Endothelial cell of umbilical vein (primary cell): ENCODE data around the gene MED27.
"Not testable (repeated sequence)": the region's sequence is repeated elsewhere in the genome, so short reads cannot be mapped to it uniquely, and the experiment has no call there.

Experiments used
- EZH2 ChIP-seq: IDR thresholded peaks from 2 replicates; pipeline ENCODE4 v1.6.1; 2012; ENCODE audit warnings: borderline replicate concordance, low read depth, mild to moderate bottlenecking, moderate library complexity, low read length, inconsistent platforms; ENCODE audit not compliant: severe bottlenecking
- FOS ChIP-seq: IDR thresholded peaks from 2 replicates; pipeline ENCODE4 v1.6.1; 2011; ENCODE audit warnings: mild to moderate bottlenecking, low read length, moderate library complexity, borderline replicate concordance; ENCODE audit not compliant: insufficient read depth
- GATA2 ChIP-seq: IDR thresholded peaks from 2 replicates; pipeline ENCODE4 v1.7.0; 2011; ENCODE audit warnings: low read depth, mild to moderate bottlenecking, moderate library complexity, mixed read lengths, low read length; ENCODE audit not compliant: insufficient read length, insufficient read depth
- MYC ChIP-seq: IDR thresholded peaks from one replicate; pipeline ENCODE4 v1.6.1; 2011; ENCODE audit warnings: mild to moderate bottlenecking, low read depth, low read length
- POLR2A ChIP-seq: IDR thresholded peaks from 2 replicates; pipeline ENCODE4 v1.6.1; 2012; ENCODE audit warnings: low read depth, mild to moderate bottlenecking, control low read depth, low read length
- POLR2AphosphoS5 ChIP-seq: IDR thresholded peaks from 2 replicates; pipeline ENCODE4 v1.6.1; 2012; ENCODE audit warnings: low read depth, mild to moderate bottlenecking, control low read depth, low read length, moderate library complexity; ENCODE audit not compliant: insufficient read depth
- TF ChIP-seq, protein P1 (sequence below), 2 donors: IDR thresholded peaks; 1 replicate in 1 of 2; 2 replicates in 1 of 2; pipeline ENCODE4 v1.5.1; 2011; ENCODE audit warnings: low read length in 2 of 2, mild to moderate bottlenecking in 2 of 2, moderate library complexity in 2 of 2, control low read depth in 1 of 2, inconsistent platforms in 1 of 2, low read depth in 1 of 2; ENCODE audit not compliant: insufficient read depth in 1 of 2; ENCODE audit errors: extremely low read depth in 1 of 2
- TF ChIP-seq, protein P2 (sequence below): IDR thresholded peaks from 2 replicates; pipeline ENCODE4 v1.6.1; 2011; ENCODE audit not compliant: insufficient read depth, insufficient read length

DNA sequence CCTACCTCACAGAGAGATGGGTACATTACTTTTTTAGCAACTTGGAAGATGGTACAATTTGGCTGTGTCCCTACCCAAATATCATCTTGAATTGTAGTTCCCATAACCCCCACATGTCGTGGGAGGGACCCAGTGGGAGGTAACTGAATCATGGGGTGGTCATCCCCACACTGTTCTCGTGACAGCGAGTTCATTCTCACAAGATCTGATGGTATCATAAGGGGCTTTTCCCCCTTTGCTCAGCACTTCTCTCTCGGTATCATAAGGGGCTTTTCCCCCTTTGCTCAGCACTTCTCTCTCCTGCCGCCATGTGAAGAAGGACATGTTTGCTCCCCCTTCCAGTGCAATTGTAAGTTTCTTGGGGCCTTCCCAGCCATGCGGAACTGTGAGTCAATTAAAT is 21.4 kb downstream of the MED27 start:
- TF ChIP-seq GATA2, POLR2A, POLR2AphosphoS5, EZH2, FOS, MYC: not testable (repeated sequence)
- TF ChIP-seq, protein P1, sequence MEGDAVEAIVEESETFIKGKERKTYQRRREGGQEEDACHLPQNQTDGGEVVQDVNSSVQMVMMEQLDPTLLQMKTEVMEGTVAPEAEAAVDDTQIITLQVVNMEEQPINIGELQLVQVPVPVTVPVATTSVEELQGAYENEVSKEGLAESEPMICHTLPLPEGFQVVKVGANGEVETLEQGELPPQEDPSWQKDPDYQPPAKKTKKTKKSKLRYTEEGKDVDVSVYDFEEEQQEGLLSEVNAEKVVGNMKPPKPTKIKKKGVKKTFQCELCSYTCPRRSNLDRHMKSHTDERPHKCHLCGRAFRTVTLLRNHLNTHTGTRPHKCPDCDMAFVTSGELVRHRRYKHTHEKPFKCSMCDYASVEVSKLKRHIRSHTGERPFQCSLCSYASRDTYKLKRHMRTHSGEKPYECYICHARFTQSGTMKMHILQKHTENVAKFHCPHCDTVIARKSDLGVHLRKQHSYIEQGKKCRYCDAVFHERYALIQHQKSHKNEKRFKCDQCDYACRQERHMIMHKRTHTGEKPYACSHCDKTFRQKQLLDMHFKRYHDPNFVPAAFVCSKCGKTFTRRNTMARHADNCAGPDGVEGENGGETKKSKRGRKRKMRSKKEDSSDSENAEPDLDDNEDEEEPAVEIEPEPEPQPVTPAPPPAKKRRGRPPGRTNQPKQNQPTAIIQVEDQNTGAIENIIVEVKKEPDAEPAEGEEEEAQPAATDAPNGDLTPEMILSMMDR (IDR thresholded peaks at IDR 0.05; ENCODE audit: extremely low read depth in 1 of 2, insufficient read depth in 1 of 2, low read depth in 1 of 2, low read length in 2 of 2): not testable (repeated sequence)
- TF ChIP-seq, protein P2, sequence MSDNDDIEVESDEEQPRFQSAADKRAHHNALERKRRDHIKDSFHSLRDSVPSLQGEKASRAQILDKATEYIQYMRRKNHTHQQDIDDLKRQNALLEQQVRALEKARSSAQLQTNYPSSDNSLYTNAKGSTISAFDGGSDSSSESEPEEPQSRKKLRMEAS: not testable (repeated sequence)
